Loucy (cell line): ENCODE measurements around the gene DOLPP1.
A peak's percentile ranks its signal among the peaks of the same experiment; 100 is the strongest.

Source experiments
- H2AFZ ChIP-seq: fragments of 200-600 bp; sonication (generic); 2 replicates; pipeline ENCODE4 v1.6.0; 2016; ENCODE audit warnings: antibody characterized with exemption, mild to moderate bottlenecking, low read length, moderate library complexity
- H3F3A ChIP-seq: fragments of 200-600 bp; 2 replicates; pipeline ENCODE4 v1.6.0; 2016; ENCODE audit warnings: antibody characterized with exemption, low read depth, mild to moderate bottlenecking
- H3K27me3 ChIP-seq: fragments of 200-600 bp; sonication (generic); 2 replicates; pipeline ENCODE4 v1.6.1; 2014; ENCODE audit warnings: low read length, mild to moderate bottlenecking; ENCODE audit not compliant: insufficient read depth, poor library complexity, severe bottlenecking
- H3K36me3 ChIP-seq: fragments of 200-600 bp; sonication (generic); 2 replicates; pipeline ENCODE4 v1.6.1; 2016; ENCODE audit warnings: low read length; ENCODE audit not compliant: insufficient read depth
- H3K4me1 ChIP-seq: fragments of 200-600 bp; sonication (generic); 2 replicates; pipeline ENCODE4 v1.5.1; 2014; ENCODE audit warnings: low read length, mild to moderate bottlenecking; ENCODE audit not compliant: insufficient read depth, poor library complexity, severe bottlenecking
- H3K4me2 ChIP-seq: fragments of 200-600 bp; sonication (generic); 2 replicates; pipeline ENCODE4 v1.6.0; 2014; ENCODE audit warnings: antibody characterized with exemption, low read length, low read depth, mild to moderate bottlenecking; ENCODE audit not compliant: poor library complexity, severe bottlenecking
- H3K4me3 ChIP-seq: fragments of 200-600 bp; sonication (generic); 2 replicates; pipeline ENCODE4 v1.5.1; 2014; ENCODE audit warnings: low read length, mild to moderate bottlenecking, mixed read lengths; ENCODE audit not compliant: poor library complexity, severe bottlenecking
- H3K79me2 ChIP-seq: fragments of 200-600 bp; sonication (generic); 2 replicates; pipeline ENCODE4 v1.6.1; 2014; ENCODE audit warnings: low read length; ENCODE audit not compliant: insufficient read depth
- H3K9ac ChIP-seq: fragments of 200-600 bp; sonication (generic); 2 replicates; pipeline ENCODE4 v1.6.0; 2014; ENCODE audit warnings: mild to moderate bottlenecking, low read depth, low read length, moderate library complexity; ENCODE audit not compliant: poor library complexity, severe bottlenecking
- H3K9me2 ChIP-seq: fragments of 200-600 bp; sonication (generic); replicated peaks from 2 replicates; pipeline ENCODE4 v1.6.1; 2016; ENCODE audit warnings: low read depth, low read length, mixed read lengths
- H3K9me3 ChIP-seq: fragments of 200-600 bp; sonication (generic); 2 replicates; pipeline ENCODE4 v1.6.1; 2014; ENCODE audit warnings: mild to moderate bottlenecking, antibody characterized with exemption, low read length, low read depth; ENCODE audit not compliant: insufficient read depth
- H4K20me1 ChIP-seq: fragments of 200-600 bp; sonication (generic); 2 replicates; pipeline ENCODE4 v1.6.0; 2014; ENCODE audit warnings: antibody characterized with exemption, low read length, mild to moderate bottlenecking; ENCODE audit not compliant: insufficient read depth, poor library complexity, severe bottlenecking
- EZH2phosphoT487 ChIP-seq: fragments of 200-600 bp; IDR thresholded peaks from 2 replicates; pipeline ENCODE4 v1.6.1; 2018; ENCODE audit warnings: antibody characterized with exemption, mild to moderate bottlenecking, moderate library complexity, borderline replicate concordance
- TF ChIP-seq, protein P1 (sequence below): fragments of 200-600 bp; sonication (generic); conservative IDR thresholded peaks from 2 replicates; pipeline ENCODE4 v1.5.1; 2014; ENCODE audit warnings: mild to moderate bottlenecking, antibody characterized with exemption, low read length

DOLPP1 gene

DNA sequence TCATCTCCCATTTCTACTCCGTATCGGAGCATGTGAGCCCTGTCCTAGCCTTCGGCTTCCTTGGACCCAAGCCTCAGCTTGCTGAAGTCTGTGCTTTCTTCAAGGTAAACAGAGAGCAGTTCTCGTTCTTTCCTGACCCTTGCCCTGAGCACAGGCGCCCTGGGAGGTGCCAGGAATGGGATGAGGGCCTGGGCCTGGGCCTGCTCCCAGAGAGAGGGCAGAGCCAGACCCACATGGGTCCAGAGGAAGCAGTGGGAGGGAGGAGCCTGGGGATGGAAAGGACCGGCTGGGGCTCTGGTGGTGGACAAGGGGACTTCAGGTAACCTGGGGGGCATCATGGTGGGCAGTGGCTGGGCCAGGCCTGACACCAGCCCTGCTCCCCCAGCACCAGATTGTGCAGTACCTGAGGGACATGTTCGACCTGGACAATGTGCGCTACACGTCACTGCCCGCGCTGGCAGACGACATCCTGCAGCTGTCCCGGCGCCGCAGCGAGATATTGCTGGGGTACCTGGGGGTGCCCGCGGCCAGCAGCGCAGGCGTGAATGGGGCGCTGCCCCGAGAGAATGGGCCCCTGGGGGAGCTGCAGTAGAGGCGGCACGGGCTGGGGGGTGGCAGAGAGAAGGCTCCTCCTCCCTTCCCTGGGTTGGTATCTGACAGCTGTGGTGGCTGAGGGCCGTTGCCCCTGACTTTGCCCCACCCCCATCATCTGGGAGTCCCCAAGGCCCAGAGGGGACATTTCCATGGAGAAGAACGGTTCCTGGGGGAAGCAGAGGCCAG, 10.9 kb upstream of the DOLPP1 start:
- Histone ChIP-seq H3K79me2 (peaks cover 20% of the 10 kb centered on the region; the same call in 1 of the 2 replicates), H3K4me2 (peak overlapping the region; percentile 90), H3K4me3 (peak overlapping the region; percentile 68), H3F3A (peaks cover 11% of the 10 kb centered on the region; the same call in 1 of the 2 replicates), H2AFZ (no peak overlapping the region), H3K9ac (peak overlapping the region; percentile 89), H3K9me2 (no peaks in the 10 kb centered on the region), H3K9me3 (no peaks in the 10 kb centered on the region), H3K4me1 (peaks cover 45% of the 10 kb centered on the region), H3K36me3 (no peaks in the 10 kb centered on the region), H3K27me3 (no peaks in the 10 kb centered on the region), H4K20me1 (no peaks in the 10 kb centered on the region)
- TF ChIP-seq EZH2phosphoT487, result no peak
- TF ChIP-seq, protein P1, sequence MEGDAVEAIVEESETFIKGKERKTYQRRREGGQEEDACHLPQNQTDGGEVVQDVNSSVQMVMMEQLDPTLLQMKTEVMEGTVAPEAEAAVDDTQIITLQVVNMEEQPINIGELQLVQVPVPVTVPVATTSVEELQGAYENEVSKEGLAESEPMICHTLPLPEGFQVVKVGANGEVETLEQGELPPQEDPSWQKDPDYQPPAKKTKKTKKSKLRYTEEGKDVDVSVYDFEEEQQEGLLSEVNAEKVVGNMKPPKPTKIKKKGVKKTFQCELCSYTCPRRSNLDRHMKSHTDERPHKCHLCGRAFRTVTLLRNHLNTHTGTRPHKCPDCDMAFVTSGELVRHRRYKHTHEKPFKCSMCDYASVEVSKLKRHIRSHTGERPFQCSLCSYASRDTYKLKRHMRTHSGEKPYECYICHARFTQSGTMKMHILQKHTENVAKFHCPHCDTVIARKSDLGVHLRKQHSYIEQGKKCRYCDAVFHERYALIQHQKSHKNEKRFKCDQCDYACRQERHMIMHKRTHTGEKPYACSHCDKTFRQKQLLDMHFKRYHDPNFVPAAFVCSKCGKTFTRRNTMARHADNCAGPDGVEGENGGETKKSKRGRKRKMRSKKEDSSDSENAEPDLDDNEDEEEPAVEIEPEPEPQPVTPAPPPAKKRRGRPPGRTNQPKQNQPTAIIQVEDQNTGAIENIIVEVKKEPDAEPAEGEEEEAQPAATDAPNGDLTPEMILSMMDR, result no peak

DNA sequence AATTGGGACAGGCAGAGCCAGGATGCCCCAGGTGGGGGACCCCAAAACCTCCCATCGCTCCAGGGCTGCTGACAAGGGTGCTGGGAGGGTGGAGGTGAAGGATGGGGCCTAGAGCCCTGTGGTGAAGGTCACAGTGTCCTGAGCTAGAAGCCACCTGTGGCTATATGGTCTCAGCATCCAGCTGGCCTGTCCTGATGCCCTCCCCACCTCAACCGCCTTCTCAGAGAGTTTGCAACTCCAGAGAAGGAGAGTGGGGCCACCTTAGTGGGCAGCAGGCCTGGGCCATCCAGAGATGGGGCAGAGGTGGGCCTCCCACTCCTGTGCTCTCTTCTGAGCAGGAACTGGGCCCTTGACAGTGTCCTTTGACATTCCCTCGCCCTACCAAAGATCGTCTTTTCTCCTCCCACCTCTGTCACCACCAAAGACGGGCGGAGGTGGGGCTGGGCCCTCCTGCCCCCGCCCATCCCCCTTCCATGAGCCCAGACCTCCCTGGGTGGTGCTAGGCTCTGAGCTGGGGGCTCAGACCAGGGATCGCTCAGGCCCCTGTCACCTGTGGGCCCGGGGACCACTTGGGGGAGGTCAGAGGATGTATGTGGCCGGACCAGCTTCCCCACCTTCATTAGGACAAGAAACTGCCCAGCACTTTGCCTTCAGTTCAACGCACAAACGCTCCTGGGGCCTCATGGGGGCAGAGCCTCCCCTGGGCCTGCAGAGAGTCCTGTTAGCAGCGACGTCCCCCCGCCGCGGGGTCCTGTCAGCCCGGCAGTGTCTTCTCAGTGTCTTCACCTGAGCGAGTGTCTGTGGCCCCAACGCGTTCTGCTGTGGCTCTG, 10.0 kb upstream of the DOLPP1 start:
- Histone ChIP-seq H3K4me2 (peak overlapping the region; percentile 90), H3K9ac (peak overlapping the region; percentile 89)

DNA sequence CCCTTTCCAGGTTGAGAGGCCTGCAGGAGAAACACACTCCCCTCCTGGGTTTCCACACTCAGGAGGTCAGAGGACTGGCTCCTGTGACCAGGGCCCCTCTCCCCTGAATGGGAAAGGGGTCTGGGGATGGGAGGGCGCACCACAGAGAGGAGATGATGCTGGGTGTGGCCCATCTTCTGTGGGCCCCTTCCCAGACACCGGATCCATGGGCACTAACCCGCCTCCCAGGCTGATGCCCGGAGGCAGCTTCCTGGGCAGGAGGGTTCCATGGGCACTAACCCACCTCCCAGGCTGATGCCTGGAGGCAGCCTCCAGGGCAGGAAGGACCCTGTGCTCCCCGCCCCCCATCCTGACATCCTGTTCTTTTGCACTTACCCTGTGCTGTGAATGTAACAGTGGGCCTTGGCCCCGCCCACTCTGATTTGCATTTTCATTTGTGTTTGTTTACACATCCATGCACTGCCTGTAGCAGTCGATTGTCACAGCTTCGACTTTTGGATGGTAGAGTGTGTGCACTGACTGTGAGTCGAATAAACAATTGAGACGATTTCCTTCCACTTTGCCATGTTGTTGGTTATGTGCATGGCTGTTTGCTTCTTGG, 9.3 kb upstream of the DOLPP1 start:
- Histone ChIP-seq H4K20me1 (no peaks in the 10 kb centered on the region), H3K4me2 (peak overlapping the region; percentile 90), H3K27me3 (no peaks in the 10 kb centered on the region), H2AFZ (no peak overlapping the region), H3K4me3 (peak overlapping the region; percentile 68), H3K9me2 (no peaks in the 10 kb centered on the region), H3K79me2 (peaks cover 20% of the 10 kb centered on the region; the same call in 1 of the 2 replicates), H3K4me1 (peaks cover 45% of the 10 kb centered on the region), H3K9ac (peak overlapping the region; percentile 89), H3K9me3 (no peaks in the 10 kb centered on the region), H3F3A (peaks cover 11% of the 10 kb centered on the region; the same call in 1 of the 2 replicates), H3K36me3 (no peaks in the 10 kb centered on the region)
- TF ChIP-seq, protein P1, result no peak
- TF ChIP-seq EZH2phosphoT487, result no peak

More for the DNA sequence above, 10.0 kb upstream of the DOLPP1 start:
- H3K79me2 ChIP-seq, result peaks cover 20% of the 10 kb centered on the region; the same call in 1 of the 2 replicates
- H3K27me3 ChIP-seq, result no peaks in the 10 kb centered on the region
- no peak for TF ChIP-seq EZH2phosphoT487
- TF ChIP-seq, protein P1, result no peak
- H3K9me3 ChIP-seq, result no peaks in the 10 kb centered on the region
- H3K4me3 ChIP-seq, result peak overlapping the region; percentile 68
- H2AFZ ChIP-seq, result no peak overlapping the region
- peaks cover 11% of the 10 kb centered on the region; the same call in 1 of the 2 replicates for H3F3A ChIP-seq
- no peaks in the 10 kb centered on the region for H3K9me2 ChIP-seq
- H4K20me1 ChIP-seq, result no peaks in the 10 kb centered on the region
- H3K36me3 ChIP-seq, result no peaks in the 10 kb centered on the region
- peaks cover 45% of the 10 kb centered on the region for H3K4me1 ChIP-seq
